ES-I3 (cell line): ENCODE data around the gene CCDC112.
A peak's percentile ranks its signal among the peaks of the same experiment; 100 is the strongest.
"Not testable (repeated sequence)": the region's sequence is repeated elsewhere in the genome, so short reads cannot be mapped to it uniquely, and the experiment has no call there.

Source experiments
- H3K36me3 ChIP-seq: 2 replicates; pipeline ENCODE4 v1.6.1; 2013; ENCODE audit warnings: mild to moderate bottlenecking, low read length, control low read depth, moderate library complexity; ENCODE audit not compliant: insufficient read depth
- H3K4me1 ChIP-seq: 2 replicates; pipeline ENCODE4 v1.6.1; 2013; ENCODE audit warnings: mild to moderate bottlenecking, control low read depth, low read length; ENCODE audit not compliant: insufficient read depth
- H3K9ac ChIP-seq: 2 replicates; pipeline ENCODE4 v1.6.1; 2013; ENCODE audit warnings: low read depth, mild to moderate bottlenecking, low read length, moderate library complexity
- H3K9me3 ChIP-seq: 2 replicates; pipeline ENCODE4 v1.6.1; 2013; ENCODE audit warnings: mild to moderate bottlenecking, low read length, moderate library complexity; ENCODE audit not compliant: control insufficient read depth, insufficient read depth

Gene CCDC112

GRCh38 chr5:115296124-115297022 is at the start of gene CCDC112:
CCDC112 (minus strand) TSS chr5:115296654; CDS start chr5:115296543, 111 bp downstream.
- 0 out of 2 replicates have a peak, but pooled peaks cover 6% of the 10 kb centered on the region for H3K4me1 ChIP-seq

DNA sequence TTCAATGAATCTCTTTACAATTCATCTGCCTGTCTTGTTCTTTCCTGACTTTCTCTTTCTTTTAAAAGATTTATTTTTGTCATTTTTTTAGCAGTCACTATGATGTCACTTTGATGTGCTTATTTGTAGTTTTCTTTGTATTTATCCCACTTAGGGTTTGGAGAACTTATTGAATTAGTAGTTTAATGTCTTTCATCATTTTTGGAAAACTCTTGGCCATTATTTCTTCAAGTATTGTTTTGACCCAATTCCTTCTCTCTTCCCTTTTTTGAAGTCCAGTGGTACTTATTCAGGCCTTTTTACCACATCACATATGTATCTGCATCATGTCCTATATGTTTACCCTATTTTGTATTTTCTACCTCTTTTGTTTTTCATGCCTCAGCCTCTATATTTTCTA is 48.9 kb upstream of the CCDC112 start:
- H3K36me3 ChIP-seq: no peaks in the 10 kb centered on the region
- H3K4me1 ChIP-seq: peaks cover 5% of the 10 kb centered on the region; the same call in 1 of the 2 replicates
- no peak overlapping the region for H3K9ac ChIP-seq
- no peaks in the 10 kb centered on the region for H3K9me3 ChIP-seq

More at GRCh38 chr5:115296124-115297022, at the start of gene CCDC112:
- H3K9ac ChIP-seq: peak within 1 kb of the TSS; percentile 98
- H3K36me3 ChIP-seq: no peaks in the 10 kb centered on the region
- H3K9me3 ChIP-seq: no peaks in the 10 kb centered on the region

DNA sequence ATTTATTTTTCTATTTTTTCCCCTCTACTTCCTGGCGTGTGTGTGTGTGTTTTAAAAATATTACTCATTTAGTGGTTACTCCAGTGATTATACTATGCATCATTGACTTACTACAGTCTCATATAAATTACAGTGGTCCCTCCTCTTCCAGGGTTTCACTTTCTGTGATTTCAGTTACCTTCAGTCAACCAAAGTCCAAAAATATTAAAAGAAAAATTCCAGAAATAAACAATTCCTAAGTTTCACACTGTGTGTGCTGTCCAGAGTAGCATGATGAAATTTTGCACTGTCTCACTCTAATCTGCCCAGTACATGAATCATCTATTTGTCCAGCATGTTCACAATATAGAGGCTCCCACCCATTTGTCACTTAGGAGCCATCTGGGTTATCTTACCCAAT is 47.4 kb upstream of the CCDC112 start:
- Histone ChIP-seq H3K4me1 (peaks cover 5% of the 10 kb centered on the region; the same call in 1 of the 2 replicates), H3K9me3 (no peaks in the 10 kb centered on the region), H3K9ac (no peak overlapping the region), H3K36me3 (no peaks in the 10 kb centered on the region)

DNA sequence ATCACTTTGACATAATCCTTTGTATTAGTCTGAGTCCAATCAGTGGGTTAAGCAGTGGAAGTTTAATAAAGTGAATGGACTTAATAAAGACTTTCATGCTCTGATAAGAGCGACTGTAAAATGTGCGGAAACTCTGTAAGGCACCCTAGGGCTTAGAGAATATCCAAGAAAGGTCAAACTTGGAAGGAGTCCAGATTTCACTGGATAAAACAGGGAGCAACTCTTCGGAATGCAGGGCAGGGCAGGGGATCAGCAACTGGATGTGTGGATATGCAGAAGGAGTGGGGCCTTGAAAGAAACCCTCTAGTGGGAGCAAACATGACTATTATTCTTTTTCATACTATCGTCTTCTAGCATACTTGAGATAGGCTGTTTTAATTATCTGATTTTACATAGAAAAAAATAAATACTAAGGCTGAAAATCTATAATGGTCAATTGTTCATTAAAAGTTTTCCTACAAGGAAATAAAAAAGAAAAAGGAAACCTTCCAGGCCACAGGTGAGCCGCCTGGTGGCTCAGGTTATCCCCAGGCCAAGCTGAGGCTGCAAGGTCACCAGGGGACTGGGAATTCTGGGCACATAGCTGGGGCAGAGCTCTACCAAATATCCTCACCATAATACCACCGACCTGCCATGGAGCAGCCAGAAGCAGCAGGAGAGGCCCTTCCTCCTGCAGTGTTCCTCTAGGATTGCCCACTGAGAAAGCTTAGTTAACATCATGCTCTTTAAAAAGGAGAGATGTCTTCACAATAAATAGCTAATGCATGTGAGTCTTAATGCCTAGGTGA is 46.3 kb upstream of the CCDC112 start:
- Histone ChIP-seq H3K36me3 (peaks cover 2% of the 10 kb centered on the region; the same call in 1 of the 2 replicates), H3K9me3 (no peaks in the 10 kb centered on the region), H3K4me1 (no peaks in the 10 kb centered on the region), H3K9ac (no peak overlapping the region)

GRCh38 chr5:115341745-115342144 is 45.3 kb upstream of the CCDC112 start:
- Histone ChIP-seq H3K36me3 (peaks cover 2% of the 10 kb centered on the region; the same call in 1 of the 2 replicates), H3K9me3 (no peaks in the 10 kb centered on the region), H3K4me1 (no peaks in the 10 kb centered on the region), H3K9ac (no peak overlapping the region)

GRCh38 chr5:115338851-115339250 is 42.4 kb upstream of the CCDC112 start:
- Histone ChIP-seq H3K36me3 (peaks cover 2% of the 10 kb centered on the region; the same call in 1 of the 2 replicates), H3K9ac (no peak overlapping the region), H3K4me1 (no peaks in the 10 kb centered on the region), H3K9me3 (no peaks in the 10 kb centered on the region)

DNA sequence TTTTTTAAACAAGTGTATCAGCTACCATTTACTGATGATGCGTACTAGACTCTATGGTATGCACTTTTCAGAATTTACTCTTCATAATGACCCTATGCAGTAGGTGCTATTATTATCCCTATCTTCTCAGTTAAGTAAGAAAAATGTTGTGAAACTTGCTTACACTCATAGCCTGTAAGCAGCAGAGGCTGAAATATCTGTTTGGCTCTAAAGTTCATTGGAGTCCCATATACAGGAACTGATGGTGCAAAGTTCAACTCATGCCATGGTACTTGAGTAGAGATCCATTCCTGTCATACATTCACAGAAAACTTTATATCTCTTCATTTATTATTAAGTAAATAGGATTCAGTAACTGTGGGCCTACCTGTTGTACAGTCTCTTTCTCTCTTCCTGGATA is 41.4 kb upstream of the CCDC112 start:
- Histone ChIP-seq H3K9me3 (no peaks in the 10 kb centered on the region), H3K9ac (no peak overlapping the region), H3K4me1 (no peaks in the 10 kb centered on the region), H3K36me3 (peaks cover 2% of the 10 kb centered on the region; the same call in 1 of the 2 replicates)

DNA sequence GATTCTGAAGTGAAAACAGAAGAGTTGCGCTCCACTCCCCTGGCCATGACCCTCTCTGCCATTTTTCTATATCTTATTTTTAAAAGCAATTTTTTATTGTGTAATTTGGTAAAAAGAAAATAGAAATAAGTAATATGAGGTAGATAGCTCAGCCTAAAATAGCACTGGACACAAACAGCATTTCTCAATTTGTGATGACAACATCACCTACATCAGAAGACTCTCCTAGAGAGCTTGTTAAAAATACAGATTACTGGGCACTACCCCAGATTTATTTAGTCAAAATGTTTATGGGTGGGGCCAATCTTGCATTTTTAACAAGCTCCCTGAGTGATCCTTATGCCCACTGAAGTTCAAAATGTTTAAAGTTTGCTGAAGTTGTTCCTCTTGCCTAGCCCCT is 40.5 kb upstream of the CCDC112 start:
- H3K9me3 ChIP-seq: no peaks in the 10 kb centered on the region
- no peaks in the 10 kb centered on the region for H3K4me1 ChIP-seq
- no peak overlapping the region for H3K9ac ChIP-seq
- peaks cover 2% of the 10 kb centered on the region; the same call in 1 of the 2 replicates for H3K36me3 ChIP-seq

- no peak overlapping the region for H3K9ac ChIP-seq
- H3K9me3 ChIP-seq: no peaks in the 10 kb centered on the region
- no peaks in the 10 kb centered on the region for H3K4me1 ChIP-seq
- H3K36me3 ChIP-seq: peaks cover 2% of the 10 kb centered on the region; the same call in 1 of the 2 replicates
These were observed 39.8 kb upstream of the CCDC112 start for GRCh38 chr5:115336201-115336720.

DNA sequence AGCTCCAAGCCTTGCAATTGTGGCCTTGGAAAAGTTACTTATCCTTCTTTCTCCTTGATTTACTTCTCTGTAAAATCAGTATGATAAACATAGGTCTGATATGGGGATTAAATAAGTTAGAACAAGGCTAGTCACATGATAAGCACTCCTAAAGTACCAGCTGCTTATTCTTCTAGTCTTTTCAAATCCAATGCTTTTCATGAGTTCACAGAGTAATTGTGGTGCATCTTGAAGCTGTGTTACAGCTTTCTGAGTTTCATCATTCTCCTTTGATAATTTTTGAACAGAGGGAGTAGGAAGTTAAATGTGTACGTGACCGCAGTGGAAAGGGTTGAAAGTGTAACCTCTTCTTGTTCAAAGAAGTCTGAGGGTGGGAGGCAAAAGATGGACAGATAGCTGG is 38.8 kb upstream of the CCDC112 start:
- Histone ChIP-seq H3K36me3 (peaks cover 2% of the 10 kb centered on the region; the same call in 1 of the 2 replicates), H3K9ac (no peak overlapping the region), H3K9me3 (no peaks in the 10 kb centered on the region), H3K4me1 (no peaks in the 10 kb centered on the region)

DNA sequence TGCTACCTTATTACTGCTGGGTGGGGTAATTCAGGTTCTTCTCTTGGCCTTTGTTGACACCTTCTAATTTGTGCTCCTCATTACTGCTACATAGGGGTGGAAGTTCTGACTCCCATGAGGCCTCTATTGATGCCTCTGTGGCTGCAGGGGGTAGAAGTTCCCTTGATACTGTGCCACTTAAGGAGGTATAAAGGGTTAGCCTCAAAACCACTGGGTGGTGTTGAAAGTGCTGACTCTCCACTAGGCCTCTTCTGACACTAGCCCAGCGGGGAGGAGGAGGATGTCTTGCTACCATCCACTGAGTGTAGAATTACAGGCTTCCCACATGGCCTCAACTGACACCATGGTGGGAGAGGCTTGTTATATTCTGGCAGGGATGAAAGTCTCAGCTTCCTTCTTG is 36.7 kb upstream of the CCDC112 start:
- Histone ChIP-seq H3K9me3 (no peaks in the 10 kb centered on the region), H3K36me3 (no peaks in the 10 kb centered on the region), H3K4me1 (peaks cover 12% of the 10 kb centered on the region), H3K9ac (no peak overlapping the region)

DNA sequence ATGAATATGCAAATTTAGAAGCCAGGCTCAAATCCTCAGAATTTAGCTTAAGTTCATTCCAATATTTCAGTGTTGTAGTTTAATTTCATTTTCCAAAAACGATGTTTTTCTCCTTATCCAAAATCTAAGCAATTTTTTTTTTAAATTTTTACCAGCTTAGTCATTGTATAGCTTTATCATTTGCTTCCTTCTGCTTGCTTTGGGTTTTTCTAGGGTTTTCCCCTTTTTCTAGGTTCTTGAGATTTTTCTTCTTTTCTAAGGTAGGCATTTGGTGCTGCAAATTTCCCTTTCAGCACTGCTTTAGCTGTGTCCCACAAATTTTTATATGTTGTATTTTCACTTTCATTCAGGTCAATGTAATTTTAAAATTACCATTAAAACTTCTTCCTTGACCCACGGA is 34.4 kb upstream of the CCDC112 start:
- Histone ChIP-seq H3K9me3 (no peaks in the 10 kb centered on the region), H3K9ac (no peak overlapping the region), H3K4me1 (peaks cover 21% of the 10 kb centered on the region), H3K36me3 (no peaks in the 10 kb centered on the region)

DNA sequence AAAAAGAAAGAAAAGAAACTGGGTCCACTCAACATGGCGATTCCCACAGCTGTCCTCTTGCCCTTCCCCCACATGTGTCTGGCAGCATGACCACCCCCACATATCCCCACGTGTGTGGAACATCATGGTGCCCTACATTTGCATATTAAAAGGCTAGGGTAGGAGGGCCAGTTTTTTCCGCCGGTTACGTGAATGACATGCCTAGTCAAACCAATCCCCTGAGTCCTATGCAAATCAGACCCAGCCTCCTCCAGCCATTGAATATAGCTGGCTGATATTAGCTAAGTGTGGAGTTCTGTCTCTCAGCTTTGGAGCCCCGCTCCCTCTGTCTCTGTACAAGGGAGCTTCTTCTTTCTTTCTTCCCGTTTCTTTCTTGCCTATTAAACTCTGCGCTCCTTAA is 33.0 kb upstream of the CCDC112 start:
- Histone ChIP-seq H3K36me3 (no peaks in the 10 kb centered on the region), H3K4me1 (peaks cover 21% of the 10 kb centered on the region), H3K9me3 (no peaks in the 10 kb centered on the region), H3K9ac (no peak overlapping the region)

GRCh38 chr5:115328617-115329274 is 32.3 kb upstream of the CCDC112 start:
- not testable (repeated sequence) for H3K9ac ChIP-seq, H3K9me3 ChIP-seq, H3K36me3 ChIP-seq
- peaks cover 21% of the 10 kb centered on the region for H3K4me1 ChIP-seq
